Ishikawa (cell line): ENCODE measurements around the gene IRF2BPL.

Source experiments
- CEBPB ChIP-seq: IDR thresholded peaks from 2 replicates; pipeline ENCODE4 v1.6.1; 2012
- CREB1 ChIP-seq: IDR thresholded peaks from 2 replicates; pipeline ENCODE4 v1.6.1; 2012; ENCODE audit warnings: low read depth
- EGR1 ChIP-seq: IDR thresholded peaks from 2 replicates; pipeline ENCODE4 v1.6.1; 2012
- EP300 ChIP-seq: IDR thresholded peaks from 2 replicates; pipeline ENCODE4 v1.6.1; 2012; ENCODE audit warnings: borderline replicate concordance
- FOXM1 ChIP-seq: IDR thresholded peaks from 2 replicates; pipeline ENCODE4 v1.6.1; 2012; ENCODE audit warnings: low read depth, borderline replicate concordance
- NFIC ChIP-seq: IDR thresholded peaks from 2 replicates; pipeline ENCODE4 v1.6.1; 2012
- RAD21 ChIP-seq: IDR thresholded peaks from 2 replicates; pipeline ENCODE4 v1.6.1; 2012; ENCODE audit warnings: low read depth
- TAF1 ChIP-seq: IDR thresholded peaks from 2 replicates; pipeline ENCODE4 v1.6.1; 2012; ENCODE audit warnings: low read depth, mild to moderate bottlenecking
- TCF12 ChIP-seq: IDR thresholded peaks from 2 replicates; pipeline ENCODE4 v1.6.1; 2012; ENCODE audit warnings: low read depth
- TEAD4 ChIP-seq: IDR thresholded peaks from 2 replicates; pipeline ENCODE4 v1.6.1; 2012
- YY1 ChIP-seq: IDR thresholded peaks from 2 replicates; pipeline ENCODE4 v1.6.1; 2012; ENCODE audit warnings: low read depth
- ZBTB7A ChIP-seq: IDR thresholded peaks from 2 replicates; pipeline ENCODE4 v1.6.1; 2012; ENCODE audit warnings: low read depth
- TF ChIP-seq, protein P1 (sequence below): IDR thresholded peaks from 2 replicates; pipeline ENCODE4 v1.6.1; 2012; ENCODE audit warnings: low read depth, mild to moderate bottlenecking
- TF ChIP-seq, protein P2 (sequence below): IDR thresholded peaks from 2 replicates; pipeline ENCODE4 v1.6.1; 2012
- TF ChIP-seq, protein P3 (sequence below): IDR thresholded peaks from 2 replicates; pipeline ENCODE4 v1.6.1; 2012

The IRF2BPL gene

DNA sequence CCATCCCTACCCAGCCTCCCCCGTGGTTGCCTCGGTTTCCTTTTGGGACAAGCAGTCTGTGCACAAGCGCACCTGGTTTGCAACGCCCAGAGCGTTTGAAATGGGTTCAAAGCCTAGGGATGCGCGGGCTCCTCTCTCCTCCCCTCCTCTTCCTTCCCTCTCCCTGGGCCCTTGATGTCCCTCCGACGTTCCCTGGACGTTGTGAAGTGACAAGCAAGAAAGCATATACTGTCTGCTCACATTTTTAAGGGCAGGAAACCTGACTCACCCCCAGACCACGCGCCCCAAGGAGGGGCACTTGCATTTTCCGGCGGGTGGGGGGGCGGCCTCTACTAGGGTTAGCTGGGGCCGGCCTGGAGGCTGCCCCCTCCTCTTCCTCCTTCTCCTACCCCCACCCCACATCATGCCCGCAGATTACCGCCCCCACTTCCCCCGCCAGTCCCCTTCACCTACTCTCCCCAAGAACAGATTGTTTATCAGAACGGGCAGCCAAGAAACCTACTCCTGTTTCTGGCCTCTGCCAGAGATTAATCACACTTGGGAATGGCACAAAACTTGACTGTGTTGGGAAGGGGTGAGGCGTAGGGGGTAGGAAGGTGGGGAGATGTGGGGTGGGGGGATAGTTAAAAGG is 9.5 kb upstream of the IRF2BPL start:
- TF ChIP-seq FOXM1 (no peak), RAD21 (no peak), EP300 (no peak), CEBPB (no peak), TCF12 (no peak), ZBTB7A (no peak), NFIC (no peak), CREB1 (no peak), EGR1 (no peak), YY1 (no peak)
- TF ChIP-seq, protein P1, sequence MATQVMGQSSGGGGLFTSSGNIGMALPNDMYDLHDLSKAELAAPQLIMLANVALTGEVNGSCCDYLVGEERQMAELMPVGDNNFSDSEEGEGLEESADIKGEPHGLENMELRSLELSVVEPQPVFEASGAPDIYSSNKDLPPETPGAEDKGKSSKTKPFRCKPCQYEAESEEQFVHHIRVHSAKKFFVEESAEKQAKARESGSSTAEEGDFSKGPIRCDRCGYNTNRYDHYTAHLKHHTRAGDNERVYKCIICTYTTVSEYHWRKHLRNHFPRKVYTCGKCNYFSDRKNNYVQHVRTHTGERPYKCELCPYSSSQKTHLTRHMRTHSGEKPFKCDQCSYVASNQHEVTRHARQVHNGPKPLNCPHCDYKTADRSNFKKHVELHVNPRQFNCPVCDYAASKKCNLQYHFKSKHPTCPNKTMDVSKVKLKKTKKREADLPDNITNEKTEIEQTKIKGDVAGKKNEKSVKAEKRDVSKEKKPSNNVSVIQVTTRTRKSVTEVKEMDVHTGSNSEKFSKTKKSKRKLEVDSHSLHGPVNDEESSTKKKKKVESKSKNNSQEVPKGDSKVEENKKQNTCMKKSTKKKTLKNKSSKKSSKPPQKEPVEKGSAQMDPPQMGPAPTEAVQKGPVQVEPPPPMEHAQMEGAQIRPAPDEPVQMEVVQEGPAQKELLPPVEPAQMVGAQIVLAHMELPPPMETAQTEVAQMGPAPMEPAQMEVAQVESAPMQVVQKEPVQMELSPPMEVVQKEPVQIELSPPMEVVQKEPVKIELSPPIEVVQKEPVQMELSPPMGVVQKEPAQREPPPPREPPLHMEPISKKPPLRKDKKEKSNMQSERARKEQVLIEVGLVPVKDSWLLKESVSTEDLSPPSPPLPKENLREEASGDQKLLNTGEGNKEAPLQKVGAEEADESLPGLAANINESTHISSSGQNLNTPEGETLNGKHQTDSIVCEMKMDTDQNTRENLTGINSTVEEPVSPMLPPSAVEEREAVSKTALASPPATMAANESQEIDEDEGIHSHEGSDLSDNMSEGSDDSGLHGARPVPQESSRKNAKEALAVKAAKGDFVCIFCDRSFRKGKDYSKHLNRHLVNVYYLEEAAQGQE: no peak
- TF ChIP-seq, protein P2, sequence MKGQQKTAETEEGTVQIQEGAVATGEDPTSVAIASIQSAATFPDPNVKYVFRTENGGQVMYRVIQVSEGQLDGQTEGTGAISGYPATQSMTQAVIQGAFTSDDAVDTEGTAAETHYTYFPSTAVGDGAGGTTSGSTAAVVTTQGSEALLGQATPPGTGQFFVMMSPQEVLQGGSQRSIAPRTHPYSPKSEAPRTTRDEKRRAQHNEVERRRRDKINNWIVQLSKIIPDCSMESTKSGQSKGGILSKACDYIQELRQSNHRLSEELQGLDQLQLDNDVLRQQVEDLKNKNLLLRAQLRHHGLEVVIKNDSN: no peak
- TF ChIP-seq, protein P3, sequence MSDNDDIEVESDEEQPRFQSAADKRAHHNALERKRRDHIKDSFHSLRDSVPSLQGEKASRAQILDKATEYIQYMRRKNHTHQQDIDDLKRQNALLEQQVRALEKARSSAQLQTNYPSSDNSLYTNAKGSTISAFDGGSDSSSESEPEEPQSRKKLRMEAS: no peak

DNA sequence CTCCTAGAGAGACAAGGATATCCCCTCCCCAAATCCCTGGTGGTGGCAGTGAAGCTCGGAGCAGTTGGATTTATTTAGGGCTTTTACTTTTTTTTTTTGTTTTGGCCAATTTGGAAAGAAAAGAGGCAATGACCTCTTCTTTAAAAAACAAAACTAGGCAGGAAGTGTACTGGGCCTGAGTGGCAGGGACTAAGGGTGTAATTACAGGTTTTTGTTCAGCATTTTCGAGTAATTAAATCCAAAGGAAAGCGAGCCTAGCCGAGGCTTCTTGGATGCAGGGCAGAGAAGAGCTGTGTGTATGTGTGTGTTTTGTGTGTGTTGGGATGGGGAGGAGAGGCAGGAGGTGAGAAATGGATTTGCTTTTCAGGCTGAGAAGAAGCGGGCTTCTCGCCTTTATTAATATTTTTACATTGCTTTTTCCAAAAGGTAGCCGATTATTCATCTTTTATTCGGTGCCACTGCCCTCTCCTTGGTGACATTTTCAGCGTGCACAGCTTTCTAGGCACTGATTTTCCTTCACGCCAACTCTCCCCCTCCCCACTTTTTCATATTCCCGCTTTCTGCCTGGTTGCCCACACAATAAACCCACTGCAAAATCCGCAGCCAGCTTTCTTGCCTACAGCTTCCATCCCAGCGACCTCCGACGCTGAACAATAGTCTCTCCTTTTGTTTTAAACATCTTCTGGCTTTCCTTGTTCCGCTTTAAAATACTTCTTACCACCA is 8.9 kb upstream of the IRF2BPL start:
- TF ChIP-seq EP300: no peak
- no peak for TF ChIP-seq TAF1

DNA sequence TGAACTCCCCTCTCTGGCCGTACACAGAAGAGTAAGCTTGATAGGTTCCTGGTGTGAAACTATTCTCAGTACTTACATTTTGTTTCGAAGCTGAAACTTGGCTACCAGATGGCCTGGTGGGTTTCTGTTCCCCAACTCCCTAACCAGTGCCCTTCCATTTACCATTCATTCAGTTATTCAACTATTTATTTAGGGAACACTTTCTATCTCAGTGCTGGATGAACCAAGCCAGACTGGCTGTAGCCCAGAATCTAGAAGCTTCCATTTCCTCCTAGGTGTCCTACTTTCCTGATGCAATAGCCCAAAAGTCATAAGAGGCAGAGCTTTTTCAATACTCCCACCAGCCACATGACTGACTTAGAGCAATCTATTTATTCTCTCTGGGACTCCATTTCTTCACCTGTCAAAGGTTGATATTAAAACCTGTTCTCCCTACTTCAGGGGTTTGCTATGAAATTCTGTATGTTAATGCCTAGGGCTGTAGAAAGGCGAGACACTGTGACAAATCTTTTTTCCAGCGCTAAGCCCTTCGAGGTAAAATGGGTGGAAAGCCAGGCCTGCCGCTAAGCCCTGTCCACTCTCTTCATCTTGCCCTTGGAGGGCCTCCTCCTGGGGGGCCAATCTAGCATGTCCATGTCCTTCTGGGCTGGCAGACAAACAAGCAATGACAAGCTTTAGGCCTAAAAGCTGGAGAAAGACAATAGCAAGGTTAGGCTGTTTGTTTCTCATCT is 8.1 kb upstream of the IRF2BPL start:
- TF ChIP-seq TCF12 (no peak), CEBPB (no peak), TAF1 (no peak), FOXM1 (no peak)
- TF ChIP-seq, protein P3: no peak

DNA sequence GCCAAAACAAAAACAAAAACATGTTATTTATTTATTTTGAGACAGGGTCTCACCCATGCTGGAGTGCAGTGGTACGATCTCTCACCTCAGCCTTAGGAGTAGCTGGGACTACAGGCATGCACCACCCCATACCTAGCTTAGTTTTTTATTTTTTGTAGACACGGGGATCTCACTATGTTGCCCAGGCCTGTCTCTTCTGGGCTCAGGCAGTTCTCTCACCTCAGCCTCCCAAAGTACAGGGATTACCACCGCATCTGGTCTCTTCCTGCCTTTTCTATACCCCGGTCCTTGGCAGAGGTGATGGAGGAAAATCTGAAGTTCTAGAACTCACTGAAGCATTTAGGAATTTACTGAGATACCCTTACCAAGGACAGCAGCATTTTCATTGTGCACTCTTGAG is 6.8 kb upstream of the IRF2BPL start:
- TF ChIP-seq, protein P1: no peak
- TF ChIP-seq FOXM1 (no peak), NFIC (no peak), EP300 (no peak), EGR1 (no peak), TCF12 (no peak), CEBPB (no peak), TEAD4 (no peak), CREB1 (no peak), TAF1 (no peak), YY1 (no peak), ZBTB7A (no peak), RAD21 (no peak)
- TF ChIP-seq, protein P2: no peak
- TF ChIP-seq, protein P3: no peak

DNA sequence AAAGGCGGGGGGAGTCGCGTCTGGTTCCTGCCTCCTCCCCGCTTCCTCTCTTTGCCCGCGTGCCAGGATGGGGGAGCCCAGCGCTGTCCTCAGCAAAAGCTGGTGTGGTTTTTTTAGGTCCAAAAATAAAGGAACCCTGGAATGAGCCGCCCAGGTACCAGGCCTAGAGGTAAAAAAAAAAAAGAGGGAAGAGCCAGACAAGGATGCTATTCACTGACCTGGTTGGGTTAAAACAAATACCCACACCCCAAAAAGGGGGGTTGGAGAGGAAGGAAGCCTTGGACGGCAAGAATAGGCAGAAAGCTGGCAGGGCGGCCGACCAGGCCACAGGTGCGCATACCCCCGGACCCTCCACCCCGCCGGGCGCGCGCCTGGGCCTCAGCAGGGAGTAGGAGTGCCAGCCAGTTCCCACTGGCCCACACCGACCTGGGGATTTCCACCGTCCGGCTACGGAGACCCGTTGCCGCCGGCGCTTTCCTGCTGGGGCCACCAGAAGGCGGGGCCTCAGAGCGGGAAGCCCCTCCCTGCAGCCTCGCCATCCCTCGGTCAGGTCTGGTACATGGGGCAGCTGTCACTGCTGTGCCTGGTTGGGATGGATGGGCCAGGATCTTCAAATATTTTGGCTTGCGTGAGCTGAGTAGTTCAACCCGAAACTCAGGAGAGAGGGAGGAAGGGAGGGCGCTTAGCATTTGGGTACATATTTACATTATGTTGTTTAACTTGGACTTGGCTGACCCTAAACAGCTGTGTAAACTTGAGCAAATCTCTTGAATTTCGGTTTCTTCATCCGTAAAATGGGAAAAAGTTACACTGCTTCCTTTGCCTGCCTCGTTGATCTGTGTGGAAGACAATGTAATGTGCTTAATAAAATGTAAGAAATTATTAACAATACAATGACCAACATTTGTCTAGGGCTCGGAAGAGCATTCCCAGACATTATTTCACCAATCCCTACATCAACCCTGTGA is 5.4 kb upstream of the IRF2BPL start:
- TF ChIP-seq RAD21 (no peak), EP300 (peak; percentile 26; the same call in 1 of the 2 replicates), FOXM1 (0 out of 2 replicates have a peak, but pooled peaks have one; percentile 8), NFIC (peak; percentile 48), TAF1 (peak; percentile 2; the same call in 1 of the 2 replicates)
- TF ChIP-seq, protein P3: peak; percentile 35
